GM23338 (cell line): ENCODE data around the gene AMOTL1.

Experiments used
- POLR2AphosphoS5 ChIP-seq: IDR thresholded peaks from 2 replicates; pipeline ENCODE4 v1.6.1; 2016; ENCODE audit warnings: antibody characterized with exemption, low read depth
- TF ChIP-seq, protein P1 (sequence below), 2 experiments: fragments of 200-600 bp in 1 of 2; sonication (generic) in 1 of 2; conservative IDR thresholded peaks; 2 replicates each; pipeline versions ENCODE4 v1.5.1 to v1.6.1; 2016 to 2017; ENCODE audit warnings: antibody characterized with exemption in 2 of 2, low read depth in 2 of 2, mild to moderate bottlenecking in 2 of 2, moderate library complexity in 1 of 2
- TF ChIP-seq, protein P2 (sequence below): IDR thresholded peaks from one replicate; pipeline ENCODE4 v1.6.1; 2018; ENCODE audit warnings: antibody characterized with exemption; ENCODE audit not compliant: unreplicated experiment

DNA sequence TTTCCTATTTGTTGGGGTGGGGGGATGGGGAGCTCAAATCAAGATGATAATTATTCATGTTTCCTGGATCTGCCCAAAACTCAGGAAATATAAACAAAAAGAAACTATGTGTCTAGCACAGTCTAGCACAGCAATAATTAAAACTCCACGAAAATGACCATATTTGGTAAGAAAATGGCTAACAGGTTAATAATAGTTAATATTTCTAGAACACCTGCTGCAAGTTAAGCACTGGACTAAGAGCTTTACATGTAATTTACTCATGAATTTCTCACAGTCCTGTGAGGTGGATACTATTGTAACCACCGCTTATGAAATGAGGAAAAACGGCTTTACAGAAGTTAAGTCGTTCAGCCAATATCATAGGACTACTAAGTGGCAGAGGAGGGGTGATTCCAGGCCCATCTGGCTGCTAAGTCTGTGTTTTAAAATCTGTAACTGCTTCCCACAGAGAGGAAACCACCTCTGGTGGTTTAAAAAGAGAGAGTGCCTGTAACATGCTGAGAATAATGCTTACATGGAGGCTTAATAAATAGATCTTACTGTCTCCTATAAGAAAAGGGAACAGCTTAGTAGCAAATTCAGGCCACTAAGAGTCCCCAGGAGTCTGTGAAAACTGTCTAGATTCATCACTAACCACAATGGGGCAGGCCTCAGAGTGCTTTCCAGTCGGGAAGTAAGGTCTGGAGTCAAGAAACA is 11.0 kb upstream of the AMOTL1 start:
- TF ChIP-seq, protein P1, sequence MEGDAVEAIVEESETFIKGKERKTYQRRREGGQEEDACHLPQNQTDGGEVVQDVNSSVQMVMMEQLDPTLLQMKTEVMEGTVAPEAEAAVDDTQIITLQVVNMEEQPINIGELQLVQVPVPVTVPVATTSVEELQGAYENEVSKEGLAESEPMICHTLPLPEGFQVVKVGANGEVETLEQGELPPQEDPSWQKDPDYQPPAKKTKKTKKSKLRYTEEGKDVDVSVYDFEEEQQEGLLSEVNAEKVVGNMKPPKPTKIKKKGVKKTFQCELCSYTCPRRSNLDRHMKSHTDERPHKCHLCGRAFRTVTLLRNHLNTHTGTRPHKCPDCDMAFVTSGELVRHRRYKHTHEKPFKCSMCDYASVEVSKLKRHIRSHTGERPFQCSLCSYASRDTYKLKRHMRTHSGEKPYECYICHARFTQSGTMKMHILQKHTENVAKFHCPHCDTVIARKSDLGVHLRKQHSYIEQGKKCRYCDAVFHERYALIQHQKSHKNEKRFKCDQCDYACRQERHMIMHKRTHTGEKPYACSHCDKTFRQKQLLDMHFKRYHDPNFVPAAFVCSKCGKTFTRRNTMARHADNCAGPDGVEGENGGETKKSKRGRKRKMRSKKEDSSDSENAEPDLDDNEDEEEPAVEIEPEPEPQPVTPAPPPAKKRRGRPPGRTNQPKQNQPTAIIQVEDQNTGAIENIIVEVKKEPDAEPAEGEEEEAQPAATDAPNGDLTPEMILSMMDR (conservative IDR thresholded peaks at IDR 0.05; ENCODE audit: low read depth in 2 of 2) = no peak
- TF ChIP-seq, protein P2, sequence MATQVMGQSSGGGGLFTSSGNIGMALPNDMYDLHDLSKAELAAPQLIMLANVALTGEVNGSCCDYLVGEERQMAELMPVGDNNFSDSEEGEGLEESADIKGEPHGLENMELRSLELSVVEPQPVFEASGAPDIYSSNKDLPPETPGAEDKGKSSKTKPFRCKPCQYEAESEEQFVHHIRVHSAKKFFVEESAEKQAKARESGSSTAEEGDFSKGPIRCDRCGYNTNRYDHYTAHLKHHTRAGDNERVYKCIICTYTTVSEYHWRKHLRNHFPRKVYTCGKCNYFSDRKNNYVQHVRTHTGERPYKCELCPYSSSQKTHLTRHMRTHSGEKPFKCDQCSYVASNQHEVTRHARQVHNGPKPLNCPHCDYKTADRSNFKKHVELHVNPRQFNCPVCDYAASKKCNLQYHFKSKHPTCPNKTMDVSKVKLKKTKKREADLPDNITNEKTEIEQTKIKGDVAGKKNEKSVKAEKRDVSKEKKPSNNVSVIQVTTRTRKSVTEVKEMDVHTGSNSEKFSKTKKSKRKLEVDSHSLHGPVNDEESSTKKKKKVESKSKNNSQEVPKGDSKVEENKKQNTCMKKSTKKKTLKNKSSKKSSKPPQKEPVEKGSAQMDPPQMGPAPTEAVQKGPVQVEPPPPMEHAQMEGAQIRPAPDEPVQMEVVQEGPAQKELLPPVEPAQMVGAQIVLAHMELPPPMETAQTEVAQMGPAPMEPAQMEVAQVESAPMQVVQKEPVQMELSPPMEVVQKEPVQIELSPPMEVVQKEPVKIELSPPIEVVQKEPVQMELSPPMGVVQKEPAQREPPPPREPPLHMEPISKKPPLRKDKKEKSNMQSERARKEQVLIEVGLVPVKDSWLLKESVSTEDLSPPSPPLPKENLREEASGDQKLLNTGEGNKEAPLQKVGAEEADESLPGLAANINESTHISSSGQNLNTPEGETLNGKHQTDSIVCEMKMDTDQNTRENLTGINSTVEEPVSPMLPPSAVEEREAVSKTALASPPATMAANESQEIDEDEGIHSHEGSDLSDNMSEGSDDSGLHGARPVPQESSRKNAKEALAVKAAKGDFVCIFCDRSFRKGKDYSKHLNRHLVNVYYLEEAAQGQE = no peak
- no peak for TF ChIP-seq POLR2AphosphoS5
